GM13976 (cell line): ENCODE data around the gene ROPN1B.

Experiments used
- DNase-seq: peaks from one replicate; pipeline ENCODE4 v3.0.0; 2012; ENCODE audit warnings: low spot score
- CTCF ChIP-seq: IDR thresholded peaks from 2 replicates; pipeline ENCODE4 v1.5.1; 2012; ENCODE audit warnings: borderline replicate concordance, mild to moderate bottlenecking; ENCODE audit not compliant: insufficient read depth; ENCODE audit errors: extremely low read depth, missing control alignments, control extremely low read depth
- in situ Hi-C: fragments of 300-500 bp; cut with MboI; formaldehyde crosslinking; loops from one replicate; pipeline ENCODE4 v1.12.0; 2022; ENCODE audit warnings: low sequenced_read_pairs, mixed read lengths, inconsistent platforms; ENCODE audit not compliant: unreplicated experiment

Gene ROPN1B

GRCh38 chr3:126023390-126023789 is 54.4 kb downstream of the ROPN1B start:
- in situ Hi-C loops = no loop called here
- no peak for TF ChIP-seq CTCF
- DNase-seq = no peak

DNA sequence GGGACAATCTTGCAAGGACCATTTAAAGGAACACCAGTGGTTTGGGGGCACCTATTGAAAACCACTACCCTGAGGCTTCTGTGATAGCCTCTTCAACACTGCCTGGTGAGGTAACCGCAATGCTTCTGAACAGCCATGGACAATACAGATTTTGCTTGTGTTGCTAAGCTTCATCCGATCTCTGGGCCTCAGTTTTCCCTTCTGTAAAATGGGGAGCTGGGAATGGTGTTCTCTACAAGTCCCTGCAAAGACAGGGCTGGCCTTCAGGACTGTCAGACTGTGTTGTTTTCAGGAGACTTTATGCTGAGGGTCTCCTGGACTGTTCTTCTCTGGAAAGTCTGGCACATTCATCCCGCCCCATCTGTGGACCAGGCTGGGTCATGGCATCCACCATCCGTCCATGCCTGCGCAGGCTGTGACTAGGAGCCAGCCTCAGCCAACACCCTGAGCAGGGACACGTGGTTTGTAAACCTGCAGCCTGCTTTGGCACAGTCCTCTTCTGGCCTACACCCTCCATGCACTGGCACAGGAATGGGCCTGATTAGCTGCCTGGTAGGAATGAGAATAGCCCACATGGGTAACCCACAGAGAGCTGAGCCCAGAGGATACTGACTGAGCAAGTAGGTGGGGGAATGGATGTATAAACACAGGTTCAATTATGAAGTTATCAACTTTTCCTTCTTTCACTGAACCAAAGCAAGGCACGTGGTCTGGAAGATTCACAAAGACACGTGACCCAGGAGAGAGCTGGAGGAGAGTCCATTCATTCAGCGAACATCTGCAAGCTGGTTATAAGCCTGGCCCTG is 55.3 kb downstream of the ROPN1B start:
- no peak for DNase-seq
- no peak for TF ChIP-seq CTCF
- in situ Hi-C loops = no loop called here

- no peak for TF ChIP-seq CTCF
- in situ Hi-C loops = no loop called here
- no peak for DNase-seq
Observed at GRCh38 chr3:126025116-126025729, 56.2 kb downstream of the ROPN1B start.

GRCh38 chr3:126025862-126026261 is 56.9 kb downstream of the ROPN1B start:
- TF ChIP-seq CTCF = no peak
- in situ Hi-C loops = no loop called here
- no peak for DNase-seq

DNA sequence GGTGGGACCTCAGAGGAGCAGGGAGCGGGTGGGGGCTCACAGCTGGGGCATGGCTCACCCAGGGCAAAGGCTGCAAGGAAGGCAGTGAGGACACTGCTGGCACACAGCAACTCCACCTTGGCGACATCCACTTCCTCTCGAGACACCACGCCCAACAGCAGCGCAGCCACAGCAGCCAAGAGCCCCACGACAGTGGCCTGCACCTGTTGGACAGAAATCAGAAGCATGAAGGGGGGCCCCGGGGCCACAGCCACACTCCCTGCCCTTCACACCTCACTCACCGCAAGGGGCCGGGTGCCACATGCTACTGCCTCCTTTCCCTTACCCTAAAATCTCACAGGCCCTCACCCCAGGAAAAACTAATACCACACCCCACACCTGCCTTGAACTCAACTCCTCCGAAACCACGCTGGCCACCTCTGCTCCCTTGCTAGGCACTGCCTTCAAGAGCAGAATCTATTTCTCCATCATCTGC is 57.3 kb downstream of the ROPN1B start:
- no peak for TF ChIP-seq CTCF
- in situ Hi-C loops = no loop called here
- DNase-seq = no peak

- no peak for TF ChIP-seq CTCF
- DNase-seq = no peak
- in situ Hi-C loops = no loop called here
Observed at GRCh38 chr3:126026761-126027160, 57.8 kb downstream of the ROPN1B start.
